GM18870 (cell line): ENCODE data around the gene DRP2.
A peak's percentile ranks its signal among the peaks of the same experiment; 100 is the strongest.
"Not testable (repeated sequence)": the region's sequence is repeated elsewhere in the genome, so short reads cannot be mapped to it uniquely, and the experiment has no call there.

Experiments used
- ATAC-seq: cut with Tn5 transposase; IDR thresholded peaks from one replicate; pipeline ENCODE4 v1.9.1; 2021; ENCODE audit warnings: moderate library complexity; ENCODE audit not compliant: unreplicated experiment

The DRP2 gene

DNA sequence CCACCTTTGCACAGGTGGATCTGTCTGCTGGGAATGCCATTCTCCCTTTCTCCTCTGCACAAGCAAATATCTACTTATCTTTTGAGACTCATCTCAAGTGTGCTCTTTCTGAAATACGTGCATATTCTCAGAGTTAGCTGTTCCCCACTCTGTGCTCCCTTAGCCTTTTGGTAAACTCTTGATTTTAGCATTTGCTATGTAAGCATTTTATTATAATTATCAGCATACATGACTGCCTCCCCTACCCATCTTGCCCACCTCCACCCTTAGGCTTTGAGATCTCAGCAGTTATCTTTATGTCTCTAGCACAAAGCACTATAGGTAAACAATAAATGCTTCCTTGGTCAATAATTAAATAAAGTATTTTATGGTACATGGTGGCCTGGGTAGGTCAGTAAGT lies 11.5 kb downstream of the DRP2 start:
- no peak for ATAC-seq

DNA sequence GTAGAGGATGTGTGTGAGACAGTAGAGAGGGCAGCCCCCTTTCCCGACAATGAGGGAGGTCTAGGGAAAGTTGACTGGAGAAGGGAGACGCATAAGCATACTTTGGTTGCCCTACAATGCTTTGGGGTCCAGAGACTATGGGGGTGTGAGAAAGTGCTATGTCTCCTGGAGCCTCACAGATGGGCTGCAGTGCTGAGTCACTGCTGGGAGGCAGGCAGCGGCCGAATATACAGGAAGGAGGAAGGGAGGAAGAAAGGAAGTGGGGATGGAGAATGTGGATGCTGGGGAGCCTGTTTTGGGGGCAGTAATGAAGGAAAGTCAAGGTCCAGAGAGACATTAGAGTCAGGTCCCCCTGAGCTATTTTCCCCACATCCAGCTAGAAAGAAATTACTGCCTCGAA lies 12.7 kb downstream of the DRP2 start:
- no peak for ATAC-seq

DNA sequence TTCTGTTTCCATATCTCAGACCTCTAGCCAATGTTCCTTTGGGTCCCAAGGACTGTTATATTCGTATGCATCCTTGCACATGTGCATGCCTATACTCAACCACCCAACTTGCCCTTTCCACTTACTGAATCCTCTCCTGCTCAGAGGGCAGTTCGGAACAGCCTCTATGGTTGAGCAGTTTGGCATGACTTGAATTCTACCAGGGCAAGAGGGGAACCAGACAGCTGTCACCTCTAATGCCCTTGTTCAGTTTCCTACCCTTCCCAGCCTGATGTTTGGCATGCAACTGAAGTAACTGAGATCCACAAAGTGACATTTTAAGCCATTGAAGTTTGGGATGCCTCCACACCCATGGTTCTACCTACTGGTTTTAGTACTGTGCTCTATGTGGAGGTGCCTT lies 17.5 kb downstream of the DRP2 start:
- no peak for ATAC-seq

DNA sequence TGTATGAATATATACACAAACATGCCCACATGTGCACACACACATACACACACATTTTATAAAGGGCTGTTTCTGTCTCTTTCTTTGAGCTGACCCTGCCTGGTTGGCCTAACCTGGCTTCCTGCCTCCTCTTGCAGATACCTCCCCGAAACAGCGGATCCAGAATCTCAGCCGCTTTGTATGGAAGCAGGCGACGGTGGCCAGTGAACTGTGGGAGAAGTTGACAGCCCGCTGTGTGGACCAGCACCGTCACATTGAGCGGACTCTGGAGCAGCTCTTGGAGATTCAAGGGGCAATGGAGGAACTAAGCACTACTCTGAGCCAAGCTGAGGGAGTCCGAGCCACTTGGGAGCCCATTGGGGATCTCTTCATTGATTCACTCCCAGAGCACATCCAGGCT lies 21.9 kb downstream of the DRP2 start:
- no peak for ATAC-seq

DNA sequence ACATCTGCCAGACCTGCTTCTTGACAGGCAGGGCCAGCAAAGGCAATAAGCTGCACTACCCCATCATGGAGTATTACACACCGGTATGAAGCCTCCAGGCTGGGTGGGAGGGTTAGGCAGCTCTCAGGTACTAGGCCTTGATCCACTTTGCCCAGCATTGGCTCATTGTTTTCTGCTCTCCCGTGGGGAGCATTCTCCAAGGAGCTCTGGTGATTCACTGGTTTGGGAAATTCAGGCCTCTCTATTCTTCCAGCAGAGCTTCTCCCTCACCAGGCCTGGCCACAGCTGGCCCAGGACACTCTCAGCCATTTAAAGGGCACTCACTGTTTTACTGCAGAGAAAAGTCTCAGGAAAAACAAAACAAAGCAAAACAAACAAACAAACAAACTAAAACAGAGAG lies 33.0 kb downstream of the DRP2 start:
- ATAC-seq = no peak

DNA sequence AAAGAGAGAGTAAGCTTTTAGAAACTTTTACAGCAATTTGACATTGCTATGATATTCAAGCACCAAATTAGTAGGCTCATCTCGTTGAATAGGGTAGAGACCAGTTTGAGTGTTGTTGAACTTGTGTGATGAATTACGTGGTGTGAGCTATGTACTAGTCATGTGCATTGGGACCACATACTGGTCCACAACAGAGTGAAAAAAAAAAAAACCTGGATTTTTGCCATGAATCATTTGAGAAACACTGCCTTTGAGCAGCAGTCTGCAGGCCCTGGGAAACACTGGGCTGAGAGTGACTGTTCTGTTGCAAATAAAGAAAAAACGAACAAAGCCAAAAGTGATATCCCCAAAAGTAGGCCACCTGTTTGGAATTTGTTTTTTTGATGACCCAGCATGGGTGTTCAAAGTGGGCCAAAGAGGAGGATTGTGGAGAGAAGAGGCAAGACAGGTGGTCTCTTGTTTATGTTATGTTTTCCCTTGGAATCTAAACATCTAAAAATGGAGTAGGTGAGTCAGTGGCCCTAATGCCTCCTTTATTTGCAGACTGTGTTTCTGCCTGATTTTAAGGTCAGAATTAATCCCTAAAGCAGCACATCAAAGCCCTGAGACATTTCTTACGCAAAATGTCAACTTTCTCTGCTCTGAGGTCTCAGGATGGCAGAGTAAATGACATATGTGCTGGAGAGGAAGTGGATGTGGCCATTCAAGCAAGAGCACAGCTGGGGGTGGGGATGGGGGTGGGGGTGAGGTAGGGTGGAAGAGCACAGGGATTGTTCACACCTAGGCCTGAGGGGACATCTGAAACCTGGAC lies 38.1 kb downstream of the DRP2 start:
- no peak for ATAC-seq

DNA sequence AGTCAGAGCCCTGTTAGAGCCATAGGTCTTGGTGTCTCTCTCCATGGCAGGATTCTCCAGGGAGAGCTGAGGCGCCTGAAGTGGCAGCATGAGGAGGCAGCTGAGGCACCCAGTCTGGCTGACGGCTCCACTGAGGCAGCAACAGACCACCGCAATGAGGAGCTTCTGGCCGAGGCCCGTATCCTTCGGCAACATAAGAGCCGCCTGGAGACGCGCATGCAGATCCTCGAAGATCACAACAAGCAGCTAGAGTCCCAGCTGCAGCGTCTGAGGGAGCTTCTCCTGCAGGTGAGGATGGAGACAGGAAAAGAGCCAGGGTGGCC lies 38.6 kb downstream of the DRP2 start:
- ATAC-seq = no peak

DNA sequence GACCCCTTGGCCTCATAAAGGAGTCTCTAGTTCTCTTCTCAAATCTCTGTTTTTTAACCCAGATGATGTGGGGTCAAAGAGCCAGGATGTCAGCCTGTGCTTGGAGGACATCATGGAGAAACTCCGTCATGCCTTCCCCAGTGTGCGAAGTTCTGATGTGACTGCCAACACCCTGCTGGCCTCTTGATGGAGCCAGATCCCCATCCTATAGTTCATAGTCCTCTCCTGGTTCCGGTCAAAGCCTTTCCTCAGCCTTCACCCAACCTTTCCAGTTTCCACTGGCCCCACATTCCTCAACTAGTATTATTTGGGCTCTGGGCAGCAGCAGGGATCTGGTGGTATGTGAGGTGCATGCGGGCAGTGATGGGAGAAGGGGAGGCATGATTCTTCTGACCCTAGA lies 40.8 kb downstream of the DRP2 start:
- ATAC-seq = no peak

DNA sequence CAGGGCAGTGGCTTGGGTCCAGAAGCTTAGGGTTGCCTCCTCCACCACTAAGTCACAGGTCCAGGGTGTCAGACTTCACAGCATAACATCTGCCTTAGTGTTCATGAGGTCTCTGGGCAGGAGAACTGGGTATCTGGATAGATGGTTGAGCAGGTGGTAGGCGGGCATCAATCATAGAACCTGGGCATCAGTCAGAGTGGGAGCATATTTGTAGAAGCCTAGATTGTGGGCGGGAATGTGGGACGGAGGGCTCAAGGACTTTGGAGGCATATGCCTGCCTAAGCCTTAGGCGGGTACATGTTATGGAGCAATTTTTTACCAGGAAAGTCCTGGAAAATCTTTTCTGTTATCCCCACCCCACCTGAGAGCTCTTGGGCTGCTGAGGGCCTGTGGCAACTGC lies 43.0 kb downstream of the DRP2 start:
- ATAC-seq = no peak

DNA sequence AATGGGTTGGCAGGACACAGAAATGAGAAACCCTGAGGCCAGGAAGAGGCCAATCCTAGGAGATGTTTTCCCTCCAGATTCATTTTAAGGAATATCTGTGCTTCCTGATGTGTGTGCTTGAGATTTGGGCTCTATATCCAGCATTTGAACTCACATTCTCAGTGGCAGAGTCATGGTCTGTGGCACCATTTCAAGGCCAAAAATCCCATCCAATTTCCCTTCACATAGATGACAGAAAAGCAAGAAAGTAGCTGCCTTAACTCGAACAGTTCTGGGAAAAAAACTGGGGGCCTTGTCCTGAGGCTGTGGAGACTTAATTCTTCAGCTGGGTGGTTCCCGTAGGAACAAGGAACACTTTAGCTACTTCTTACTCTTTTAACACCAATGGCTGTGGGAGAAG lies 44.2 kb downstream of the DRP2 start:
- ATAC-seq = no peak

DNA sequence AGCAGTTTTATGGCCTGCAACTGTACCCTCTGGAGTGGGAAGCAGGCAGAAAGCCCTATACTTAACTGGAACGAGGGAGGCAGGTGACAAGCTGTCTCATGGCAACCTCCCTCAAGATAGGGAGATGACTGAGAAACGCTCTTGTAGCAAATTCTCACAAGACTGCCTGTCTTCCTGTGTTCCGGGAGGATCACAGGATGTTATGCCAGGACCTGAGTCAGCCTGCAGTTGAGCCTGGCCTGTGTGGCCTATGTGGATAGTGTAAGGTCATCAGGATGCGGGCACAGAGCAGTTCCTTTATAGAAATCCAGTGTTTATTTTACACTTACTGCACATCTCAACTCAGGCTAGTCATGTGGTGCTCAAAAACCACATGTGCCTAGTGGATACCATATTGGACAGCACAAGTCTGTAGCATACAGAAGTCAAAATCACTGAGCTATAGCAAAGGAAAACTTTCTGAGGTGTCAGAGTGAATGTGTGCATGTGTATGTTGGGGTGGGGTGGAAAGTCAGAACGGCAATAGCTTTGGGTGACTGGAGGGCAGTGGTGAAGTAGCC lies 46.4 kb downstream of the DRP2 start:
- no peak for ATAC-seq

DNA sequence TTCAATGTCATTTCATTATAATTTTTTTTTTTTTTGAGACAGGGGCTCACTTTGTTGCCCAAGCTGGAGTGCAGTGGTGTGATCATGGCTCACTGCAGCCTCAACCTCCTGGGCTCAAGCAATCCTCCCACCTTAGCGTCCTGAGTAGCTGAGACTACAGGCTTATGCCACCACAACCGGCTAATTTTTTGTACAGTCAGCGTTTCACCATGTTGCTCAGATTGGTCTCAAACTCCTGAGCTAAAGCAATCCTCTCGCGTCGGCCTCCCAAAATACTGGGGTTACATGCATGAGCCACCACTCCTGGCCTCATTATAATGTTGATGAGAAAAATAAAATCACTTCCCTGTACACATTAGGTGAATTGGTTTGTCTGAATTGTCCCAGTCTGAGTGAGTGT lies 54.6 kb downstream of the DRP2 start:
- no peak for ATAC-seq

DNA sequence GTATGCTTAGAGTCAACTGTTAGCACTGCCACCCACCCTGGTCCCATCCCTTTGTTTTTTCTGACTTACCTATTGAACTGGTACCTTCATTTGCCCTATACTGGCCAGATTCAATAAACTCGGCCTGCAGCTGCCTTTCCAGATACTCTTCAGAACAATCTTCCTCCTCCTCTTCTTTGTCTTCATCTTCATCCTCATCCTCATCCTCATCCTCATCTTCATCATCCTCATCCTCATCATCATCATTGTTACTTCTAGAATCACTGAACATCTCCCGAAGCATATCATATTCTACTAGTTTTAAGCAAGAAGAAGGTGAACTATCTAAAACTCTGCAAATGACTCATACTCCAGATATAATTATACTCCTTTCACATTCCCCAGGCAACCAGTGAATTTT lies 56.7 kb downstream of the DRP2 start:
- ATAC-seq = no peak

DNA sequence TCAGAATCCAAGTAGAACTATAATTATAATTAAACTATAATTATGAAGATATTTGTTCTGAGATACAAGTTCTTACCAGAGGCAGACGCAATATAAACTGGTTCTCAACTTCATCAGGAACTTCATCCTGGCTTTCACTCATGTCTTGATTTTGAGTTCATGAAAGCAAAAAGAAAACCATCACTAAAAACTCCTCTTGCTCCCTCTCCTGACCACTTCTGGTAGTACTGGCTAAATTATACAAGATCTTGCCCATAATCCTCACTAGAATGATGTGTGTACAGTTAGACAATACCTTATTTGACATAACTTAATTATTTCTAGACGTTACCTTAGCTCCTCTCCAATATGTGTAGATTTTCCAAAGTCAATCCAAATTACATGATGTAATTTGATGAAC lies 67.8 kb downstream of the DRP2 start:
- peak; percentile 52 for ATAC-seq

DNA sequence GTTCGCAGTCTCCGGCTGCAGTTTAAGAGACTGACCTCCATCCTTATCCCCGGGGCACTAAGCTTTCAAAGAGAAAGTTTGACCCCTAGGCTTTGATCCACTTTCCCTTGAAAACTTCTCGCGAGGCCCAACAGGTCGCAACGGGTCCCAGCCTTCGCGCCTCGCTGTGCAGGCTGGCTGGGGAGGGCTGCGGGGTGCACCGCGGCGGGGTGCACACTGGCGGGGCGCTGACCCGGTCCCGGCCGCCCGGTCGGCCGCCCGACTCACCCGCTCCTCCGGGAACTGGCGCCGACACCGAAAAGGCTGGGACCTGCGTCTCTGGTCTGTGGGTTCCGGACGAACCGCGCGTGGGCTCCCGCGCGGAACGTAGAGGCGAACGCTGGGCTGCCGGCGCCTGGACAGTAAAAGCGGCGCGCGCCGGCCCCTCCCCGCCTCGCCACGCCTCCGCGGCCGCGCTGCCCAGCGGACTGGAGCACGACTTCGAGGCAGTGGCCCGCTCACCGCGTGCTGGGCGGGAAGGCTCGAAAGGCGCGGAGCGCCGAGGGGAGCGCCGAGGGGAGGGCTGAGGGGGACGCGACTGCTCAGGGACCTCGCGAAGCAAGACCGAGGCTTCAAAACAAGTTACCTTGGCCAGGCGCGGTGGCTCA lies 71.5 kb downstream of the DRP2 start, which contains the start of gene TAF7L:
TAF7L (minus strand) TSS at position 378 of the 647 bp plus-strand sequence. CDS start 3,791 bp downstream, outside the sequence.
- ATAC-seq = no peak

DNA sequence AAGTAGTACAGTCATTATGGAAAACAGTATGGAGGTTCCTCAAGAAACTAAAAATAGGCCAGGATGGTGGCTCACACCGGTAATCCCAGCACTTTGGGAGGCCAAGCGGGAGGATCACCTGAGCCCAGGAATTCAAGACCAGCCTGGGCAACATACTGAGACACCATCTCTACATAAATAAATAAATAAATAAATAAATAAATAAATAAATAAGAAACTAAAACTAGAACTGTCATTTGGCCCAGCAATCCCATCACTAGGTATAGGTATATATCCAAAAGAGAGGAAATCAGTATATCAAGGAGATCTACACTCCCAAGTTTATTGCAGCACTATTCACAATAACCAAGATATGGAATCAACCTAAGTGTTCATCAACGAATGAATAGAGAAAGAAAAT lies 76.0 kb downstream of the DRP2 start:
- not testable (repeated sequence) for ATAC-seq

DNA sequence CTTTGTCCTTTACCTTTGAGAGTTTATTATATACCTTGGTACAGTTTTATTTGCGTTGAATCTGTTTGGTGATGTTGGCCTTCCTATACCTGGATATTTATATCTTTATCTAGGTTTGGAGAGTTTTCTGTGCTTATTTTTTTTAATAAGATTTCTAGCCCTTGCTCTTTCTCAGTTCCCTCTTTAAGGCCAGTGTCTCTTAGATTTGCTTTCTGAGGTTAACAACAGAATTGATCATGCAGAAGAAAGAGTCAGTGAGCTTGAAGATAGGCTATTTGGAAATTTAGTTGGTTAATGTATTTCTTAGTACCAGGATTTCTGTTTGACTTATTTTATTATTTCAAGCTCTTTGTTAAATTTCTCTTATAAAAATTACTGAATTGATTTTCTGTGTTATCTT lies 84.2 kb downstream of the DRP2 start:
- no peak for ATAC-seq
